ENCODE data around the gene CTRB2.
"Not testable (repeated sequence)": the region's sequence is repeated elsewhere in the genome, so short reads cannot be mapped to it uniquely, and the experiment has no call there.

CTRB2 gene

DNA sequence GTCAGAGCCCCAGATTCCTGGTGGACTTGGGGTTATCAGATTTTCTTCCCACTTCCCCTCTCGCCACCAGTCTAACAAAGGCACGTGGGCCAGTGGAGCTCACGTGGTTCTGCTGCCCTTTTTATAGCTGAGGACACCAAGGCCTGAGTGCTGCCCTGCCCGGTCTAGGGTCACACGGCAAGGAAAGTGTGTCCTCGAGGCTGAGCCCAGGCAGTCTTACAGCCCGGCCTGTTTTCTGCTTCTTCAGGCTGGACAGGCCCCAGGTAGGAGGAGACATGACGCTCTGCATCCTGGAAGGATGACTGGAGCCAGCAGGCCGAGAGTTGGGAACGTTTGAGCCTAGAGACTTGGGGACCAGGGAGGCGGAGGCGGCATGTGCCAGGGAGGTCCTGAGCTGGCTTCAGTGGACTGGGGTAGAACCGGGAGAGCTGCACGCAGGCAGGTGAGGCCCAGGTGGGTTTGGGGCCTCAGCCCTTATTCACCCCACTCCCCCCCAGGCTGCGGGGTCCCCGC lies 15.4 kb upstream of the CTRB2 start:
- TF ChIP-seq, protein P1, sequence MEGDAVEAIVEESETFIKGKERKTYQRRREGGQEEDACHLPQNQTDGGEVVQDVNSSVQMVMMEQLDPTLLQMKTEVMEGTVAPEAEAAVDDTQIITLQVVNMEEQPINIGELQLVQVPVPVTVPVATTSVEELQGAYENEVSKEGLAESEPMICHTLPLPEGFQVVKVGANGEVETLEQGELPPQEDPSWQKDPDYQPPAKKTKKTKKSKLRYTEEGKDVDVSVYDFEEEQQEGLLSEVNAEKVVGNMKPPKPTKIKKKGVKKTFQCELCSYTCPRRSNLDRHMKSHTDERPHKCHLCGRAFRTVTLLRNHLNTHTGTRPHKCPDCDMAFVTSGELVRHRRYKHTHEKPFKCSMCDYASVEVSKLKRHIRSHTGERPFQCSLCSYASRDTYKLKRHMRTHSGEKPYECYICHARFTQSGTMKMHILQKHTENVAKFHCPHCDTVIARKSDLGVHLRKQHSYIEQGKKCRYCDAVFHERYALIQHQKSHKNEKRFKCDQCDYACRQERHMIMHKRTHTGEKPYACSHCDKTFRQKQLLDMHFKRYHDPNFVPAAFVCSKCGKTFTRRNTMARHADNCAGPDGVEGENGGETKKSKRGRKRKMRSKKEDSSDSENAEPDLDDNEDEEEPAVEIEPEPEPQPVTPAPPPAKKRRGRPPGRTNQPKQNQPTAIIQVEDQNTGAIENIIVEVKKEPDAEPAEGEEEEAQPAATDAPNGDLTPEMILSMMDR (IDR thresholded peaks at IDR 0.05), result no peak
- no peak for TF ChIP-seq ZFX (IDR thresholded peaks at IDR 0.05; ENCODE audit: borderline replicate concordance)
- no peak overlapping the region for H3K27ac ChIP-seq

DNA sequence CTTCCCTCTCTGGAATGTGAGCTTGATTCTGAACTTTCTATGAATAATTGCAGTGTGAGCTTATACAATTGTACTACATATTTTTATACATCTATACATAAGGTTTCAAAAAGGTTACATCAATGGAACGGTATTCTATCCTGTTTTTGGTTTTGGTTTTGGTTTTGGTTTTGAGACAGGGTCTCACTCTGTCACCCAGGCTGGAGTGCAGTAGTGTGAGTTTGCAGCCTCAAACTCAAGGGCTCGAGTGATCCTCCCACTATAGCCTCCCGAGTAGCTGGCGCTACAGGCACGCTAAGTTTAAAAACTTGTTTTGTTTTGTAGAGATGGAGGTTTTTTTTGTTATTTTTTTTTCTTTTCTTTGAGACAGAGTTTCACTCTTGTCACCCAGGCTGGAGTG lies 12.9 kb upstream of the CTRB2 start:
- TF ChIP-seq ZFX (IDR thresholded peaks at IDR 0.05; ENCODE audit: borderline replicate concordance), result no peak
- TF ChIP-seq, protein P1 (IDR thresholded peaks at IDR 0.05), result no peak
- H3K27ac ChIP-seq, result no peak overlapping the region

DNA sequence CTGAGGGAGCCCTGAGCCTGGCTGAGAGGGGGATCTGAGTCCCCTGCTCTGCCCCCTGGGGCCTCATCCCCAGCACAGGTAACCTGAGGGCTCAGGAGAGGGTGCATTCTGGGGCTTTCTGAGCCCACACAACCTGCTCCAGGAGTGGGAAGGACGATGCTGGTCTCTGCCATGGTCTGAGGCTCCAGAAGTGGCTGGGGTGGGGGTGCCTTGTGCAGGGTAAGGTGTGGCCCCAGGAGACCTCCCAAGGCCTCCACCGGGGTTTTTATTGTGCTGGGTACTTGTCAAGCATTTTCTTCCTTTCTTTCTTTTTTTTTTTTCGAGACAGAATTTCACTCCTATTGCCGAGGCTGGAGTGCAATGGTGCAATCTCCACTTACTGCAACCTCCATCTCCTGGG lies 12.1 kb upstream of the CTRB2 start:
- TF ChIP-seq, protein P1 (IDR thresholded peaks at IDR 0.05), result no peak
- no peak for TF ChIP-seq ZFX (IDR thresholded peaks at IDR 0.05; ENCODE audit: borderline replicate concordance)
- H3K27ac ChIP-seq, result no peak overlapping the region

DNA sequence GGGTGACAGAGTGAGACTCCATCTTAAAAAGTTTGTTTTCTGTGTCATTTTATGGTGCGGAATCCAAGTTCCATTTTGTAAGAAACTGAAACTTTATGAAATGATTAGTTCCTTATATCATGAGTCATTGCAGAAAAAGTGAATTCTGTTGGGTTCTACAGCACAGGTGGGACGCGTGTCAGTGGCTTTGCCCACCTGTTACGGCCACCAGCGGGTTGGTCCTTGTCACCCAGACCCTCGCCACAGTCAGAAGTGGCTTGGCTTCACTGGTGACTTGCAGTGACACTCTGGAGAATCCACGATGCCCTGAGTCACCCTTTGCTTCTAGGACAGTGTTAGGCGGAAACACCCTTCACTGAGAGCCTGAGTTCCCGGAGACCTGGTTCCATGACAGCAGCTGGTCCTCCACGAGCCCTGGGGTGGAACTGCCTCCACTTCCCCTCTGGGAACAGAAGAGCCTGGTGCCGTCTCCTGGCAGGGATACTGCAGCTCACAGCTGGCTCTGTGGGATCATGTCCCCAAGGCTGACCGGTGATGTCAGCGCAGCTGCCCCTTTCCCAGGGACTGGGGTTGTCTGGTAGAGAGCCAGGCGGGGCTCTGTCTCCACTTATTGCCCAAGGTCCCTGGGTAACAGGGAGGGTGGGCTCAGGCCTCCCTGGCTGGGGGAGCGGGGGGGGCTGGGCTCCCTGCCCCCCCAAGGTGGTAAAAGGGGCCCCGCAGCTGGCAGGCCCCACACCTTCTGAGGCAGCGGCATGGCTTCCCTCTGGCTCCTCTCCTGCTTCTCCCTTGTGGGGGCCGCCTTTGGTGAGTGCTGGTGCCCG lies 11.5 kb upstream of the CTRB2 start, which contains the start of gene CTRB1:
CTRB1 (plus strand) TSS at position 733 of the 821 bp plus-strand sequence; CDS start at position 753, 20 bp downstream.
- TF ChIP-seq ZFX (IDR thresholded peaks at IDR 0.05; ENCODE audit: borderline replicate concordance), result no peak
- TF ChIP-seq, protein P1 (IDR thresholded peaks at IDR 0.05), result no peak
- no peak within 1 kb of the TSS for H3K27ac ChIP-seq

DNA sequence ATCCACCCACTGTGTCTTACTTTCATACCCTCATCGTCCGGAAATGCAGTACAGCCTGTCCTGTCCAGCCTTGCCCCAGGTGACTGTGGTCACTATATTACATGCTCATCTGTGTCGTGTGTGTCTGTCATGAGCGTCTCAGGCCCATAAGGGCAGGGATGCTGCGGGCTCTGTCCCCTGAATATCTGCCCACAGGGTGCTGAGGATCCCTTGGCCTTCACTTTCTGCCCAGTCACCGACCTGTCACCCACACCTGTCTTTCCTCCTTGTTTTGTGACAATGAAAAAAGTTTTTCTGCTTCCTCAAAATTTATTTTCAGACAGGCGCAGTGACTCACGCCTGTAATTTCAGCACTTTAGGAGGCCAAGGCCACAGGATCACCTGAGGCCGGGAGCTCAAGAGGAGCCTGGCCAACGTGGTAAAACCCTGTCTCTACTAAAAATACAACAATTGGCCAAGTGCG lies 10.5 kb upstream of the CTRB2 start:
- TF ChIP-seq, protein P1 (IDR thresholded peaks at IDR 0.05), result no peak
- no peak for TF ChIP-seq ZFX (IDR thresholded peaks at IDR 0.05; ENCODE audit: borderline replicate concordance)

DNA sequence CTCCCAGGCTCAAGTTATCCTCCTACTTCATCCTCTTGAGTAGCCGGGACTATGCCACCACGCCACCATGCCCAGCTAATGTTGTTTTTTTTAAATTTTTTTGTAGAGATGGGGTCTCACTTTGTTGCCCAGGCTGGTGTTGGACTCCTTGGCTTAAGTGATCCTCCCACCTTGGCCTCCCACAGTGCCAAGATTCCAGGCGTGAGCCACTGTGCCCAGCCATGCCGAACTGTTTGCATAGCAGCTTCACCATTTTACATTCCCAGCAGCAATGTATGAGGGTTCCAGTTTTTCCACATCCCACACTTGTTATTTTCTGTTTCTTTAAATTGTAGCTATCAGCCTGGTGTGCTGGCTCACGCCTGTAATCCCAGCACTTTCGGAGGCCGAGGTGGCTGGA lies 9.6 kb upstream of the CTRB2 start:
- no peak for TF ChIP-seq ZFX (IDR thresholded peaks at IDR 0.05; ENCODE audit: borderline replicate concordance)
- TF ChIP-seq, protein P1 (IDR thresholded peaks at IDR 0.05), result no peak
- H3K27ac ChIP-seq, result no peak overlapping the region

More for the DNA sequence above, 10.5 kb upstream of the CTRB2 start:
- no peak overlapping the region for H3K27ac ChIP-seq

DNA sequence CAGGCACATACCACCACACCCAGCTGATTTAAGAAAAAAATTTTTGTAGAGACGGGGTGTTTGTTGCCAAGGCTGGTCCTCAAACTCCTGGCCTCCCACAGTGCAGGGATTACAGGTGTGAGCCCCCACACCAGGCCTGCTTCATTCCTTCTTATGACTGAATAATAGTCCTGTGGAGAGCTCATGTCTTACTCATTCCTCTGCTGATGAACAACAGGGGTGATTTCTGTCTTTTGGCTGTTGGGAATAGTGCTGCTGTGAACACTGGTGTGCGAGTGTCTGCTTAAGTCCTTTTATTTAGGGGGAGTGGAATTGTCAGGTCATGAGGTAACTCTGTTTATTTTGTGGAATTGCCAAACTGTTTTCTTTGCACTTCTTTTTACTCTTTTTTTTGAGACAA lies 9.2 kb upstream of the CTRB2 start:
- no peak overlapping the region for H3K27ac ChIP-seq
- TF ChIP-seq ZFX (IDR thresholded peaks at IDR 0.05; ENCODE audit: borderline replicate concordance), result no peak
- TF ChIP-seq, protein P1 (IDR thresholded peaks at IDR 0.05), result no peak

DNA sequence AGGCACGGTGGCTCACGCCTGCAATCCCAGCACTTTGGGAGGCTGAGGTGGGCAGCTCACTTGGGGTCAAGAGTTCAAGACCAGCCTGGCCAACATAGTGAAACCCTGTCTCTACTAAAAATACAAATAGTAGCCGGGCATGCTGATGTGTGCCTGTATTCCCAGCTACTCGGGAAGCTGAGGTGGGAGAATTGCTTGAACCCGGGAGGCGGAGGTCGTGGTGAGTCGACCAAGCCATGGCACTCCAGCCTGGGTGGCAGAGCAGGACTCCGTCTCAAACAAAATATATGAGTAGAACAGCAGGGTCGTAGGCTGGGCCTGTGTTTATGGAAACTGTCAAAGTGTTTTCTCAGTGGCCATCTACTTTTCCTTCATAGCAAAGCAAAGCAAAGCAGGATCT lies 4.3 kb upstream of the CTRB2 start:
- not testable (repeated sequence) for H3K27ac ChIP-seq
